Measurements from ENCODE around the gene HECA. TPM values are rescaled to one million over a fixed set of nuclear protein-coding genes. Genes with fewer than 3 reads are reported as not detected.
"Not testable (repeated sequence)": the region's sequence is repeated elsewhere in the genome, so short reads cannot be mapped to it uniquely, and the experiment has no call there.

The HECA gene
- total and polyA plus RNA-seq, 2 of the 4 experiments (the other 2 are of a cell fraction): 3.1 to 4.3 TPM

DNA sequence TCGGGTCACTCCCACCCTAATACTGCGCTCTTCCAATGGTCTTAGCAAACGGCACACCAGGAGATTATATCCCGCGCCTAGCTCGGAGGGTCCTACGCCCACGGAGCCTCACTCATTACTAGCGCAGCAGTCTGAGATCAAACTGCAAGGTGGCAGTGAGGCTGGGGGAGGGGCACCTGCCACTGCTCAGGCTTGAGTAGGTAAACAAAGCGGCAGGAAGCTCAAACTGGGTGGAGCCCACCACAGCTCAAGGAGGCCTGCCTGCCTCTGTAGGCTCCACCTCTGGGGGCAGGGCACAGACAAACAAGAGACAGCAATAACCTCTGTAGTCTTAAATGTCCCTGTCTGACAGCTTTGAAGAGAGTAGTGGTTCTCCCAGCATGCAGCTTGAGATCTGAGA is 75.9 kb downstream of the HECA start:
- H3K27ac ChIP-seq (ENCODE audit: insufficient read depth, low read length); H3K23ac ChIP-seq (ENCODE audit: low read depth, low read length); H2BK5ac ChIP-seq (ENCODE audit: low read depth, low read length, poor library complexity, severe bottlenecking); H2AK5ac ChIP-seq (ENCODE audit: low read depth, low read length); H3K9me1 ChIP-seq (ENCODE audit: insufficient read depth, low read length); H2AFZ ChIP-seq (replicated peaks; ENCODE audit: low read length, poor library complexity); H3K4me2 ChIP-seq (ENCODE audit: low read depth, low read length); CTCF ChIA-PET; H4K8ac ChIP-seq (ENCODE audit: low read depth in 2 of 2, low read length in 2 of 2); H3K4me3 ChIP-seq (ENCODE audit: insufficient read depth, low read depth, low read length); H4K20me1 ChIP-seq (ENCODE audit: insufficient read depth, low read length); DNase-seq; POLR2A ChIA-PET (ENCODE audit: unreplicated experiment); H3K4me1 ChIP-seq (ENCODE audit: control insufficient read depth, insufficient read depth, low read length); H2BK15ac ChIP-seq (ENCODE audit: low read depth, low read length); intact Hi-C loops (cut with micrococcal nuclease); H3K27me3 ChIP-seq (ENCODE audit: control insufficient read depth, insufficient read depth, low read length); H3K79me1 ChIP-seq (ENCODE audit: low read depth in 1 of 2, low read length in 2 of 2); H4K5ac ChIP-seq (ENCODE audit: low read depth, low read length); H3K4ac ChIP-seq (ENCODE audit: low read depth, low read length); BruUV-seq (replicated peaks); ATAC-seq (ENCODE audit: low read depth); H3K9ac ChIP-seq (ENCODE audit: low read depth, low read length); H3K9me3 ChIP-seq (ENCODE audit: control insufficient read depth, insufficient read depth, low read length); H2AK9ac ChIP-seq (replicated peaks; ENCODE audit: low read depth, low read length, poor library complexity); H2BK120ac ChIP-seq (ENCODE audit: low read depth, low read length); H3K56ac ChIP-seq (ENCODE audit: extremely low read depth, insufficient read depth, low read length); H3K18ac ChIP-seq (ENCODE audit: low read depth, low read length); H4K91ac ChIP-seq (ENCODE audit: insufficient read depth, low read depth, low read length); H3K36me3 ChIP-seq (ENCODE audit: control insufficient read depth, insufficient read depth, low read length); dilution Hi-C loops (cut with HindIII; ENCODE audit: low sequenced_read_pairs, unreplicated experiment); H2BK20ac ChIP-seq (ENCODE audit: low read depth, low read length); in situ Hi-C loops (cut with MboI; ENCODE audit: low sequenced_read_pairs); H3K14ac ChIP-seq (replicated peaks; ENCODE audit: low read depth, low read length): not testable (repeated sequence)
- WGBS, 2 experiments (ENCODE audit: extremely low coverage in 2 of 2, insufficient read length in 1 of 2): no CpG with 5 or more reads among the region's 10 CpGs

DNA sequence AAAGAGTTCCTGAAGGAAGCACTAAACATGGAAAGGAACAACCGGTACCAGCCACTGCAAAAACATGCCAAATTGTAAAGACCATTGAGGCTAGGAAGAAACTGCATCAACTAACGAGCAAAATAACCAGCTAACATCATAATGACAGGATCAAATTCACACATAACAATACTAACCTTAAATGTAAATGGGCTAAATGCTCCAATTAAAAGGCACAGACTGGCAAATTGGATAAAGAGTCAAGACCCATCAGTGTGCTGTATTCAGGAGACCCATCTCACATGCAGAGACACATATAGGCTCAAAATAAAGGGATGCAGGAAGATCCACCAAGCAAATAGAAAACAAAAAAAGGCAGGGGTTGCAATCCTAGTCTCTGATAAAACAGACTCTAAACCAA is 77.6 kb downstream of the HECA start:
- POLR2A ChIA-PET (ENCODE audit: unreplicated experiment); H2BK20ac ChIP-seq (ENCODE audit: low read depth, low read length); H3K9ac ChIP-seq (ENCODE audit: low read depth, low read length); dilution Hi-C loops (cut with HindIII; ENCODE audit: low sequenced_read_pairs, unreplicated experiment); in situ Hi-C loops (cut with MboI; ENCODE audit: low sequenced_read_pairs); H3K9me3 ChIP-seq (ENCODE audit: control insufficient read depth, insufficient read depth, low read length); H3K14ac ChIP-seq (replicated peaks; ENCODE audit: low read depth, low read length); H2AFZ ChIP-seq (replicated peaks; ENCODE audit: low read length, poor library complexity); H3K56ac ChIP-seq (ENCODE audit: extremely low read depth, insufficient read depth, low read length); ATAC-seq (ENCODE audit: low read depth); H4K91ac ChIP-seq (ENCODE audit: insufficient read depth, low read depth, low read length); H3K4me2 ChIP-seq (ENCODE audit: low read depth, low read length); DNase-seq; BruUV-seq (replicated peaks); H4K5ac ChIP-seq (ENCODE audit: low read depth, low read length); H2AK9ac ChIP-seq (replicated peaks; ENCODE audit: low read depth, low read length, poor library complexity); H2AK5ac ChIP-seq (ENCODE audit: low read depth, low read length); H2BK5ac ChIP-seq (ENCODE audit: low read depth, low read length, poor library complexity, severe bottlenecking); H3K79me1 ChIP-seq (ENCODE audit: low read depth in 1 of 2, low read length in 2 of 2); H2BK15ac ChIP-seq (ENCODE audit: low read depth, low read length); H3K4me1 ChIP-seq (ENCODE audit: control insufficient read depth, insufficient read depth, low read length); H3K36me3 ChIP-seq (ENCODE audit: control insufficient read depth, insufficient read depth, low read length); H3K4ac ChIP-seq (ENCODE audit: low read depth, low read length); H3K23ac ChIP-seq (ENCODE audit: low read depth, low read length); H3K9me1 ChIP-seq (ENCODE audit: insufficient read depth, low read length); H3K4me3 ChIP-seq (ENCODE audit: insufficient read depth, low read depth, low read length); H4K8ac ChIP-seq (ENCODE audit: low read depth in 2 of 2, low read length in 2 of 2); H3K18ac ChIP-seq (ENCODE audit: low read depth, low read length); H4K20me1 ChIP-seq (ENCODE audit: insufficient read depth, low read length); intact Hi-C loops (cut with micrococcal nuclease); CTCF ChIA-PET; H3K27ac ChIP-seq (ENCODE audit: insufficient read depth, low read length); H3K27me3 ChIP-seq (ENCODE audit: control insufficient read depth, insufficient read depth, low read length); H2BK120ac ChIP-seq (ENCODE audit: low read depth, low read length): not testable (repeated sequence)
- no CpG with 5 or more reads among the region's 2 CpGs for WGBS, 2 experiments (ENCODE audit: extremely low coverage in 2 of 2, insufficient read length in 1 of 2)
